DMS53 (cell line): Measurements from ENCODE around the gene GALNT6.
"Not testable (repeated sequence)": the region's sequence is repeated elsewhere in the genome, so short reads cannot be mapped to it uniquely, and the experiment has no call there.

Source experiments
- DNase-seq: peaks from one replicate; lab custom pipeline; 2025; lab: John Stamatoyannopoulos, UW

GALNT6 gene

GRCh38 chr12:51358496-51358895 lies 32.7 kb downstream of the GALNT6 start:
- no peak for DNase-seq

DNA sequence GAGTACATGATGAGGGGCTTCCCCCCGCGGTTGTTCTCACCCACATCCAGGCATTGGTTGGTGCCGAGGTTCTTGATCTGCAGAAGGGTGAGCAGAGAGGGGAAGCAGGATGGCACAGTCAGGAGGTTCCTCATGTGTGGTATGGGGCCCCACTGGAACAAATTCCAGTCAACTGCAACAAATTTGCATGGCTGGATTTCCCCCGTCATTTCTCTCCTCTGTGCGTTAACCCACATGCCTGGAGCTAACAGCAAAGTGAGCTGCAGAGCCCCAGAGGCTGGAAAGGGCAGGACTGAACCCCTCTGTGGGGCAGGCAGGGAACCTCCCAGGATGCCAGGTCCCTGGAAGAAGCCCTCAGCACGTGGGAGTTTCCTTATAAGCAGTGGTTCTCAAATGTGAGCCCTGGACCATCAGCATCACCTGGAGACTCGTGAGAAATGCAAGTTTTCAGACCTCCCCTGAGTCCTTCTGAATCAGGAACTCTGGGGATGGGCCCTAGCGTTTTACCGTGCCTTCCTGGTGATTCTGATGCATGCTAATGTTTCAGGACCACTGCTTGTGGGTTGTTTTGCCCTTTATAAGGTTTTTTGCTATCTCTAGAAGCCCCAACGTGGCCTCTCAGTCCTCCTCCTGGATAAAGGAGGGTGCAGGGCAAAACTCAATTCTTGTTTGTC lies 33.7 kb downstream of the GALNT6 start:
- DNase-seq = no peak

DNA sequence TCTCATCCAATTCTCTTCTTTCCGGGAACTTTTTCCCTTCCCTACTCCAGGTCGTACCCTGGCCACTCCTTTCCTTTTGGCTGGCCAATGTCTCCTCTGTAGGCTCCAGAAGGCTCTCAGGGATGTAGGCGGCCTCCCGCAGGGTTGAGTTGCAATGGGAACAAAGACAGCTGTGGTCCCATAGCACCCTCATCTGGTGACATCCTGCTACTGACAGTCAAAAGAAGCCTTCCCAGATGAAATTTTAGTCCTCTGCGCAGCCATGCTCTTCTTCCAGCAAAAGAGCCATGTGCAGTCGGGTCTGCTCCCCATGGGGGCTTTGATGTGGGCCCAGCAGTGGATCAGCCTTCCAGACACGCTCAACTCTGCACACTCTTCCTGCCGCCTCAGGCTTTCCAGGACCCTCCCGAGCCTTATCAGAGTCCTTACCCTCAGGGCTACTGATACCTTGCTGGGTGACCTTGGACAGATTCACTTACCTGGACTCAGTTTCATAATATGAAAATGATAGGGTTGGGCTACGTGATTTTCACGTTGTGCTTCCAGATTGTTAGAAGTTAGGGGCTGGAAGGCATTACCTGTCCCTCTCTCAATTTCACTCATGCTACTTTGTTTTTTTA lies 39.2 kb downstream of the GALNT6 start:
- DNase-seq = peak; percentile 71

DNA sequence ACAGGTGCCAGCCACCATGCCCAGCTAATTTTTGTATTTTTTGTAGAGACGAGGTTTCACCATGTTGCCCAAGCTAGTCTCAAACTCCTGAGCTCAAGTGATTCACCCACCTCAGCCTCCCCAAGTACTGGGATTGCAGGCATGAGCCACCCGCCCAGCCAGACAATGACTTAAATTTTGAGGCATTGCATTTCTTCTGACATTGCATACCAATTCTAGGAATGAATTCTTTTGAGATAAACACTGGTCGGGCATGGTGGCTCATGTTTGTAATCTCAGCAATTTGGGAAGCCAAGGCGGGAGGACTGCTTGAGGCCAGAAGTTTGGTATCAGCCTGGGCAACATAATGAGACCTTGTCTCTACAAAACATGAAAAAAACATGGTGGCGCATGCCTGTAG lies 42.2 kb downstream of the GALNT6 start:
- no peak for DNase-seq

DNA sequence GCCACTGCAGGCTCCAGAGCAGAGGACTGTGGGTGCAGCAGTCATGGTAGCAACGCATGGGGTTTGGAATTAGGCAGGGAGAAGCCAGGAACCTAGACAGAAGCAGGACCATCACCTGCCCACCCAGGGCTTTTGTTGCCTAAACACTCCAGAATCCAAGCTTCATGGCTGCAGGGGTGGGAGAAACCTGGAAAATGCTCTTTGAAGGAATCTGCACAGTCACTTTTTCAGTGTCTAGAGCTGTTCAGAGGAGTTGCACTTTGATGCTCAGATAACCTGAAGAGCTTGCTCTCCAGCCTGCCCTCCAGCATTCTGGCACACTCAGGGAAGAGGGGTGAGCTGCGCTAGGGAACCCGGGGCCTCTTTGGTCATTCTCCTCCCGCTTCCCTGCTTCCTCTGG lies 43.1 kb downstream of the GALNT6 start:
- peak; percentile 11 for DNase-seq

DNA sequence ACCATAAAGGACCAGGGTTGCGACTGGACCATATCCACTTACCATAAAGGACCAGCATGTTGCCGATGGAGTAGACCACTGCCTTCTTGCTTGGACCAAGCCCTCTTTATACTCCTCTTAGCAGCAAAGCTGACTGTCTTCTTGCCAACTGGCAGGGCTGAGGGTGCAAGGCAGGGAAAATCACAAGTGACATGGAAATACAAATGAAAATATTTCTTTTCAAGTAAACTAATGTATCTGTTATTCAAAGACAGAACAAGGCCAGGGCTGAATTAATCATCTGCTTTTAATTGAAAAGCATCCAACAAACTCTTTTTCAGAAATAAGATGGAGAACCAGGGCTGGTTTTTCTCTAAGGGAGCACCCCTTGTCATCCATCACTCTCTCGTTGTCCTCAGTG lies 44.6 kb downstream of the GALNT6 start, which contains the start of gene CELA1:
Gene CELA1 (minus strand): TSS at position 99 of the 400 bp plus-strand sequence. CDS start 41 bp downstream, at position 58.
- no peak for DNase-seq

GRCh38 chr12:51345681-51346080 lies 45.5 kb downstream of the GALNT6 start:
- no peak for DNase-seq

- no peak for DNase-seq
These were observed 48.0 kb downstream of the GALNT6 start for GRCh38 chr12:51343201-51343600.

GRCh38 chr12:51342416-51342815 lies 48.8 kb downstream of the GALNT6 start:
- DNase-seq = no peak

GRCh38 chr12:51341251-51342007 lies 49.8 kb downstream of the GALNT6 start:
- DNase-seq = peak; percentile 83

GRCh38 chr12:51339750-51340149 lies 51.5 kb downstream of the GALNT6 start:
- no peak for DNase-seq

- DNase-seq = not testable (repeated sequence)
These were observed 53.9 kb downstream of the GALNT6 start for GRCh38 chr12:51337336-51337735.

GRCh38 chr12:51335931-51336330 lies 55.3 kb downstream of the GALNT6 start:
- DNase-seq = no peak

DNA sequence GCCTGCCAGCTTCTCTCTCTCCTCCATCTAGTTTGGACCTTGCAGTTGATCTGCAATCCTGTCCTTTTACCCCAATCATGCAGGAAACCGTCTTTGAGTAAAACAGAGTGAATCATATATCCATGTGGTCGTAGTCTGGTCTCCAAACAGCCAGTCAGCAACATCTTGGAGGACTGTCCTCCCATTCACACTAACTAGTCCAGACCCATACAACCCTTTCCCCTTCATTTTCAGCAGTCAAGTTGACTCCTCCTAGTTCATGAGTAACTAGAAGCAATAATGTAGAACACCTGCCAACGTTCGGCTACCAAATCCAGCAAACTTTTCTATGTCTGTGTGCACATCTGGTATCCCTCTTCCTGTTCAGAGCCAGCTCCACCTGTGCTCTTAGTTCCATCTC lies 56.4 kb downstream of the GALNT6 start:
- no peak for DNase-seq

DNA sequence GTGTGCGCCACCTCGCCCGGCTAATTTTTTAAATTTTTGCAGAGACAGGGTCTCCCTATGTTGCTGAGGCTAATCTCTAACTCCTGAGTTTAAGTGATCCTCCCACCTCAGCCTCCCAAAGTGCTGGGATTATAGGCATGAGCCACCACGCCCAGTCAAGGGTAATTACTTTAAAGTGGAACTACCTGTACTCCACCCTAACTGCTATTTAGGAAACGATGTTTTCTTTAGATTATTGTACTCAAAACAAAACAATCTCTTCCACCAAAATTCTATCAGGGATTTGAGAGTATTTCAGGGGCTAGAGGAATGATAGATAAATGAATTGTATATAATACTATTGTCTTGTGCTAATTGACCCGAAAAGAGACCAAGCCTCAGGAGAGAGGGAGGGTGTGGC lies 57.7 kb downstream of the GALNT6 start:
- no peak for DNase-seq

- DNase-seq = no peak
These were observed 61.0 kb downstream of the GALNT6 start for GRCh38 chr12:51330186-51330585.

GRCh38 chr12:51329742-51330141 lies 61.5 kb downstream of the GALNT6 start:
- no peak for DNase-seq

DNA sequence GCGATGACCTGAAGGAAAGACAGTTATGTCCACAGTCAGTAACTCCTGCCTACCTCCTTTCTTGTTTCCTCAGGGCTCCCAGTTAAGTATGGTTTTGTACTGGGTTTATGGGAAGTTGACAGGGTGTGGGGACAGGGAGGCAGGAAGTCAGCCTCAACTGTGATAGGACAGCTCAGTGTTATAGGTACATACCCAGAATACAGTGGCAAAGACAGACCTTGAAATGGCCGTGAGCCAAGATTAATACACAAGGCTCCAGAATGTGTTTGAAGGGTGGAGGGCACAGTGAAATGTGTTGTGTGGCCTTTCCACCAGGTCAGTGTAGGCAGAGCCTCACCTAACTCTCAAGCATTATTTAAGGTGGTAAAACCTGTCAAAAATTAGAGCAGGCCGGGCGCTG lies 62.6 kb downstream of the GALNT6 start:
- DNase-seq = no peak

DNA sequence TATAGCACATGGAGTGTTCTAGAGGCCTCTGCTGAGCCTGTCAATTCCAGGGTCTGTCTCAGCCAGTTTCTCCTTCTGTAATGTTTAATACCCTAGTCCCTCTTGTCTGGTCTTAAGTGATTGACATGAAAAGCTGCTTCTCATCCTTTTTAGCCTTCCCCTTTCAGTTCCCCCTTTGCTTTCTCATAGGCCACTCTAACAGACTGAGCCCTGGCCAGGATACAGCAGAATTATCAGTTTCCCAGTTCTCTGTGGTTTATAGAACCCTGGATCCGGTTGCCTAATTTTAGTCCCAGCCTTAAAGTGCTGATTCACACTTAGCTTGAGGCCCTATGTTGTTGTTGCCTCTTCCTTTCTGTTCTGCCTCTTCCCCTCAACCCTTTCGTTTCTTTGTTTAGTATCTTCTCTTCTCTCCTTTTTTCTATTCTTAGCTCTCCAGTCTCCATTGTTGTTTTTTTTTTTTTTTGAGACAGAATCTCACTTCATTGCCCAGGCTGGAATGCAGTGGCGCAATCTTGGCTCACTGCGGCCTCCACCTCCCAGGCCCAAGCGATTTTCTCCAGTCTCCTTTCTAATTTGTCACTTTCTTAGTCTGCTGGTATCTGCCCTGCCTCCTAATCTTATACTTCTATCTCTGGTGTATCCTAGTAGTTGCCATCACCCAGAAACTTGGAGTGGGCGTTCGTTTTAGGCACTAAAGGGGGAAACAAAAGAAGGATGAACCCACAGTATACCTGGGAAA lies 64.3 kb downstream of the GALNT6 start:
- no peak for DNase-seq

GRCh38 chr12:51324953-51325352 lies 66.3 kb downstream of the GALNT6 start:
- no peak for DNase-seq

DNA sequence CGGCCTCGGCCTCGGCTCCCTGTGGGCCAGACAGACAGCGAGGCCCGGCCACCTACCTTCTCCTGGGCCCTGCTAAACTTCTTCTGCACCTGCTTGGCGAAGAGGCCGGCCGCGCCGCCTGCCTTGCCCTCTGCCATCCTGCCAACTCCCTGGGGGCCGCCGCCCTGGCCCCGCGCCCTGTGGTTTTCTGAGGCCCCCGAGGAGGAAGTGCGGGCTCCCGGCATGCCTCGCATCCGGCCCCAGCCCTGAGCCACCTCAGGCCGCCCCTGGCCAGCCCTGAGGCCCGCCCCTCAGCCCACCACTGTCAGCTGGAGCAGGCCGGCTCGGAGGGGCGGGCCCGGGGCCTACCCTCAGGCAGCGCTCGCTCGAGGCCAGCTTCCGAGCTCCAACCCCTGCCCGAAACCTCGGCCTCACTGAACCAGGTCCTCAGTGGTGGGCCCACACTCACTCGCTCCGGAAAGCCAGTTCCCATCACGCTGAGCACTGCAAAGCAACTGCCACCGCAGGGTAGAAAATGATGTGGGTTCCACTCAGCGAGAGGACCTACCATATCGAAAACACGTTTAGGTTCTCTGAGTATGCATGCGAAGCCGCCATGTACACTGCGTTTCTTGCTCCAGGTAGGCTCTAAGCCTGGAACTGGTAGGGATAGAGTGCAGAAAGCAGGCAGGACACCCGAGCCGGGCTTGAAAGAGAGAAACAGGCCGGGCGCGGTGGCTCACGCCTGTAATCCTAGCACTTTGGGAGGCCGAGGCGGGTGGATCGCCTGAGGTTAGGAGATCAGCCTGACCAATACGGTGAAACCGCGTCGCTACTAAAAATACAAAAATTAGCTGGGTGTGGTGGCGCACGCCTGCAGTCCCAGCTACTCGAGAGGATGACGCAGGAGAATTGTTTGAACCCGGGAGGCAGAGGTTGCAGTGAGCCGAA lies 67.0 kb downstream of the GALNT6 start, which contains the start of gene BIN2:
Gene BIN2 (minus strand): TSS at position 209 of the 930 bp plus-strand sequence. CDS start 72 bp downstream, at position 137.
- no peak for DNase-seq
